HUES48 (cell line): ENCODE data around the gene ZDHHC1.

Experiments used
- H3K27ac ChIP-seq: one replicate; pipeline ENCODE4 v1.7.0; 2013; ENCODE audit warnings: low read depth, low read length, inconsistent platforms
- H3K27me3 ChIP-seq: 2 replicates; pipeline ENCODE4 v1.6.1; 2013; ENCODE audit warnings: mild to moderate bottlenecking, low read length; ENCODE audit not compliant: control insufficient read depth, insufficient read depth
- H3K36me3 ChIP-seq: 2 replicates; pipeline ENCODE4 v1.6.1; 2013; ENCODE audit warnings: low read length; ENCODE audit not compliant: control insufficient read depth, insufficient read depth
- H3K4me1 ChIP-seq: 2 replicates; pipeline ENCODE4 v1.6.1; 2013; ENCODE audit warnings: mild to moderate bottlenecking, low read length; ENCODE audit not compliant: control insufficient read depth, insufficient read depth
- H3K4me3 ChIP-seq: 2 replicates; pipeline ENCODE4 v1.5.1; 2013; ENCODE audit warnings: mild to moderate bottlenecking, low read depth, low read length
- H3K9ac ChIP-seq: 2 replicates; pipeline ENCODE4 v1.6.1; 2013; ENCODE audit warnings: mild to moderate bottlenecking, low read depth, low read length, moderate library complexity
- H3K9me3 ChIP-seq: 2 replicates; pipeline ENCODE4 v1.6.1; 2013; ENCODE audit warnings: low read length; ENCODE audit not compliant: control insufficient read depth, insufficient read depth

ZDHHC1 gene

GRCh38 chr16:67415872-67416793 lies at the start of gene ZDHHC1:
Gene ZDHHC1, minus strand, starts transcription at chr16:67416477. Its CDS starts 8,702 bp downstream, at chr16:67407775.
- H3K27me3 ChIP-seq = no peaks in the 10 kb centered on the region
- peak within 1 kb of the TSS; percentile 66 for H3K4me3 ChIP-seq
- H3K9ac ChIP-seq = peak within 1 kb of the TSS; percentile 33; the same call in 1 of the 2 replicates
- no peak within 1 kb of the TSS for H3K27ac ChIP-seq
- peaks cover 8% of the 10 kb centered on the region for H3K4me1 ChIP-seq
- H3K36me3 ChIP-seq = no peaks in the 10 kb centered on the region
- H3K9me3 ChIP-seq = no peaks in the 10 kb centered on the region

DNA sequence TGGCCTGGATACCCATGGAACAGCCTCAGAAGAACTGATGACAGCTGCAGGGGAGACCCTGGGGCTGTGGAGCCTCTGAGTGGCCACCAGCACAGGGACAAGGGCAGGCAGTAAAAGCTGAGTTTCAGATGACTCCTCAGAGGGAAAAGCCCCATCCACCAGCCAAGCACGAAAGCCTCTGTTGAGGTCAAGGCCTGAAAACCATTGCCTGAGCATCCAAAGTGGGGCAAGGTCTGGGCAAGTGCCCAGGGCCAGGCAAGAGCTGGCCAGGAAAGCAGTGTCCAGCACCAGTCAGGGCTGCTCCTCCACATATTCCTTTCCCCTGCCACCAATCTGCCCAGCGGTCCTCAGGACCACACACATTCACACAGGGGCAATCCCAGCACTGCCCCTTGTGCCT lies 48.3 kb upstream of the ZDHHC1 start:
- H3K9ac ChIP-seq = no peak overlapping the region

DNA sequence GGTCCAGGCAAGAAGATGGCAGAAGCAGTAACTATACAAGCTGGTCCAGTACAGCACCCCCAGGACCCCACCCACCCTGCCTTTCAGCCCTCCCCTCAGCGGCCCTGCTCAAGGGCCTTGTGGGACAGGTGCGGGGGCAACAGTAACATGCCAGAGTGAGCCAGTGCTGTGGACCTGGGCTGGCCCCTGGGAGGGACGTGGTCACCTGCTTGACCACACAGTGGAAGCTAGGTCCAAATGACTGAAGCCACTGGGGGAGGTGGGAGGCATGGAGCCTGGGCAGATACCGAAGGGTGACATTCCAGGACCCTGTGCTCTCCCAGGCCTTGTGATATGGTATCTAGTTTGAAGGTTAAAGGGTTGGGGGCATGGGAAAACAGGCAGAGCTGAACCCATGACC lies 47.4 kb upstream of the ZDHHC1 start:
- H3K9ac ChIP-seq = no peak overlapping the region
- H3K27ac ChIP-seq = no peak overlapping the region

More for the DNA sequence above, 48.3 kb upstream of the ZDHHC1 start:
- H3K4me1 ChIP-seq = 0 out of 2 replicates have a peak, but pooled peaks cover 3% of the 10 kb centered on the region
- no peaks in the 10 kb centered on the region for H3K27me3 ChIP-seq
- H3K9me3 ChIP-seq = no peaks in the 10 kb centered on the region
- H3K27ac ChIP-seq = no peak overlapping the region
- H3K4me3 ChIP-seq = no peak overlapping the region
- H3K36me3 ChIP-seq = no peaks in the 10 kb centered on the region; the same call in 1 of the 2 replicates

DNA sequence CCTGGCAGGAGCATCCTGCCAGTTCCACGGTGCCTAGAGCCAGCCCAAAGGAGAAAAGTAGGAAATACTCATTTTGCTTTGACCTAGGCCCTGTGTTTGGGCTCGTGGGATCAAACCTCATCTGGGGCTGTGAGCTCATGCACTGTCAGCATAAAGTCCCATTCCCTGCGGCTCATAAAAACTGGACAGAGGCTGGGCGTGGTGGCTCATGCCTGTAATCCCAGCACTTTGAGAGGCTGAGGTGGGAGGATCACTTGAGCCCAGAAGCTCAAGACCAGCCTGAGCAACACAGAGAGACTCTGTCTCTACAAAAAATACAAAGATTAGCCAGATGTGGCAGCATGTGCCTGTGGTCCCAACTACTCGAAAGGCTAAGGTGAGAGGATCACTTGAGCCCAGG lies 46.8 kb upstream of the ZDHHC1 start:
- H3K9me3 ChIP-seq = no peaks in the 10 kb centered on the region
- no peak overlapping the region for H3K9ac ChIP-seq
- no peak overlapping the region for H3K27ac ChIP-seq
- 0 out of 2 replicates have a peak, but pooled peaks cover 3% of the 10 kb centered on the region for H3K4me1 ChIP-seq
- H3K27me3 ChIP-seq = no peaks in the 10 kb centered on the region
- H3K4me3 ChIP-seq = no peak overlapping the region
- no peaks in the 10 kb centered on the region; the same call in 1 of the 2 replicates for H3K36me3 ChIP-seq

More for the DNA sequence above, 47.4 kb upstream of the ZDHHC1 start:
- H3K4me1 ChIP-seq = 0 out of 2 replicates have a peak, but pooled peaks cover 3% of the 10 kb centered on the region
- H3K27me3 ChIP-seq = no peaks in the 10 kb centered on the region
- no peak overlapping the region for H3K4me3 ChIP-seq
- H3K36me3 ChIP-seq = no peaks in the 10 kb centered on the region; the same call in 1 of the 2 replicates
- no peaks in the 10 kb centered on the region for H3K9me3 ChIP-seq

DNA sequence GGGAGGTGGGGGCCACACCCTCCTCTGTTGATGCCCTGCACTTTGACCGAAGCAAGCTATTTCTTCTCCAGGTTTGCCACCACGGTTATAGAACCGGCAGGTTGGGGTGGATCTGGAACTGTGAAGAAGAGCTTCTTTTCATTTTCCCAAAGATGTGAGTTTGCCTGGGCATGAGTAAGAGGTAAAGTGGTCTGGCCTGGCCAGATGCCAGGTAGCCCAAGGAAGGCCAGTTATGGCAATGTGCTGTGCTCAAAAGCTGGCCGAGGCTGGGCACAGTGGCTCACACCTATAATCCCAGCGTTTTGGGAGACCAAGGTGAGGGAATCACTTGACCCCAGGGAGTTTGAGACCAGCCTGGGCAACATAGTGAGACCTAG lies 46.0 kb upstream of the ZDHHC1 start:
- Histone ChIP-seq H3K4me1 (0 out of 2 replicates have a peak, but pooled peaks cover 3% of the 10 kb centered on the region), H3K36me3 (no peaks in the 10 kb centered on the region; the same call in 1 of the 2 replicates), H3K27ac (no peak overlapping the region), H3K4me3 (no peak overlapping the region), H3K27me3 (no peaks in the 10 kb centered on the region), H3K9me3 (no peaks in the 10 kb centered on the region), H3K9ac (no peak overlapping the region)

GRCh38 chr16:67461600-67462278 lies 45.5 kb upstream of the ZDHHC1 start:
- Histone ChIP-seq H3K4me1 (0 out of 2 replicates have a peak, but pooled peaks cover 3% of the 10 kb centered on the region), H3K4me3 (no peak overlapping the region), H3K27me3 (no peaks in the 10 kb centered on the region), H3K9ac (no peak overlapping the region), H3K9me3 (no peaks in the 10 kb centered on the region), H3K27ac (no peak overlapping the region), H3K36me3 (no peaks in the 10 kb centered on the region; the same call in 1 of the 2 replicates)

DNA sequence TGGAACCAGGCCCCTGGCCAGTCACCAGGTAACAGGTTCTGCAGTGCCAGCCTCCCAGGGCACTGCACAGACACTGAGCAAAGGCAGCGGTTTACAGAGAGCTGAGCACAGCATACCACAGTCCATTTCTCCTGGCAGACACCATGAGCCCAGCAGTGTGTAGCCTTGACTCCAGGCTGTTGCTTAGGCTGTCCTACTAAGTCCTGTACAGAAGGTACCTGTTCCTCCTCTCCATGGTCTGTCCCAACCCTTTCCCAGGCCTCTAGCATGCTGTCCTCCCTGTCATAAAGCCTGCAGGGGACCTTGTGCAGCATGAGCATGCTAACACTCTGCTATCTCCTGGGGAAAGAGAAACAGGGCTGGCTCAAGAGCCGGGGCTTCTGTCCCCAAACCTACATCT lies 44.7 kb upstream of the ZDHHC1 start:
- Histone ChIP-seq H3K4me3 (no peak overlapping the region), H3K9ac (no peak overlapping the region), H3K36me3 (no peaks in the 10 kb centered on the region; the same call in 1 of the 2 replicates), H3K27me3 (no peaks in the 10 kb centered on the region), H3K27ac (no peak overlapping the region), H3K4me1 (0 out of 2 replicates have a peak, but pooled peaks cover 3% of the 10 kb centered on the region), H3K9me3 (no peaks in the 10 kb centered on the region)

DNA sequence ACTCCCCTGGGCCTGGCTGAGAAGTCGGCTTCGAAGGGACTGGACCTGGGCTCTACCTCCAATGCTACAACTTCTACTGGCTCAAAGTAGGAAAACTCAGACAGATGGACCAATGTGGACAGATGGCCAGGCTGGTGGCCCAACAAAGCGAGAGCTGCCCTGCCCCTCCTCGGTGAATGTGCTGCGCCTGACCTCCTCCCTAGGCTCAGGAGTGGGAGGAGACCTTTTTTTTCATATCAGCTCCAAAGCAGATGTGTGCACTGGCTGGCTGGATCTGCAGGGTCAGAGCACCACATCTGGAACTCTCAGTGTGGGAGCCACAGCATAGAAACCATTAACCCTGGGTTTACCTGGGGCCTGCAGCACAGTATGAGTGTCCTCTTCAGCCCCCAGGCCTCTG lies 43.9 kb upstream of the ZDHHC1 start:
- Histone ChIP-seq H3K4me3 (no peak overlapping the region), H3K27me3 (no peaks in the 10 kb centered on the region), H3K27ac (no peak overlapping the region), H3K36me3 (no peaks in the 10 kb centered on the region; the same call in 1 of the 2 replicates), H3K9ac (no peak overlapping the region), H3K9me3 (no peaks in the 10 kb centered on the region), H3K4me1 (no peaks in the 10 kb centered on the region)

GRCh38 chr16:67459861-67460150 lies 43.5 kb upstream of the ZDHHC1 start:
- Histone ChIP-seq H3K9me3 (no peaks in the 10 kb centered on the region), H3K27ac (no peak overlapping the region), H3K36me3 (no peaks in the 10 kb centered on the region; the same call in 1 of the 2 replicates), H3K4me1 (no peaks in the 10 kb centered on the region), H3K27me3 (no peaks in the 10 kb centered on the region), H3K4me3 (no peak overlapping the region), H3K9ac (no peak overlapping the region)

- no peak overlapping the region for H3K4me3 ChIP-seq
- H3K9me3 ChIP-seq = no peaks in the 10 kb centered on the region
- H3K9ac ChIP-seq = no peak overlapping the region
- H3K36me3 ChIP-seq = no peaks in the 10 kb centered on the region; the same call in 1 of the 2 replicates
- H3K4me1 ChIP-seq = no peaks in the 10 kb centered on the region
- no peak overlapping the region for H3K27ac ChIP-seq
- H3K27me3 ChIP-seq = no peaks in the 10 kb centered on the region
These were observed 43.0 kb upstream of the ZDHHC1 start for GRCh38 chr16:67459066-67459860.
